Lower leg skin (tissue), 4 donors: ENCODE data around the gene ESPN. TPM values are rescaled to one million over a fixed set of nuclear protein-coding genes. Genes with fewer than 3 reads are reported as not detected.

Experiments
- DNase-seq, 2 donors: peaks; one replicate each; pipeline ENCODE4 v3.0.0-alpha.2; 2019; ENCODE audit warnings: low spot score in 2 of 2
- H3K4me3 ChIP-seq: fragments of 200-600 bp; sonication (generic); 2 replicates; pipeline ENCODE4 v1.5.1; 2017; ENCODE audit warnings: mild to moderate bottlenecking, low read depth; ENCODE audit not compliant: poor library complexity, severe bottlenecking
- CTCF ChIP-seq, 3 donors: fragments of 450-650 bp; IDR thresholded peaks; one replicate each; pipeline ENCODE4 v1.5.1; 2016; ENCODE audit warnings: antibody characterized with exemption in 3 of 3, mild to moderate bottlenecking in 3 of 3, moderate library complexity in 2 of 3
- POLR2A ChIP-seq, 2 donors: fragments of 450-650 bp; IDR thresholded peaks; one replicate each; pipeline ENCODE4 v1.6.1; 2016 to 2017; ENCODE audit warnings: antibody characterized with exemption in 2 of 2, mild to moderate bottlenecking in 1 of 2, moderate library complexity in 1 of 2
- WGBS, 2 donors: methylation state at CpG; one replicate each; pipeline ENCODE4 v1.1.5; 2018; 5-methylcytosine and 5-hydroxymethylcytosine counted together
- intact Hi-C: fragments of 100-400 bp; cut with DNase I; formaldehyde crosslinking; loops from one replicate; pipeline ENCODE4 v1.15.0; 2023; ENCODE audit warnings: low total_unique reads
- microRNA-seq, 2 donors: library from miRNA; unstranded; fragments of <30 nt; microRNA quantifications; one replicate each; pipeline ENCODE4, GENCODE V29; 2016; ENCODE audit warnings: borderline replicate concordance in 2 of 2, borderline number of aligned reads in 1 of 2
- total RNA-seq, 4 donors: library from RNA; depleted of rRNA; stranded (reverse); fragments of >200 nt; gene quantifications; one replicate each; pipeline ENCODE4 v1.1.0, GENCODE V29; 2016

Gene ESPN
- total RNA-seq, 4 donors from 2014 or later = 27.5 to 64.3 (median 30.3) TPM

- WGBS, 2 donors = 77 to 88% methylated on average over 17 to 18 of the region's 18 CpGs
- no peak for TF ChIP-seq CTCF (IDR thresholded peaks at IDR 0.05)
- no peak for TF ChIP-seq POLR2A (IDR thresholded peaks at IDR 0.05)
- no peak overlapping the region for H3K4me3 ChIP-seq
- DNase-seq = no peak
- intact Hi-C loops = no loop called here
These were observed 83.7 kb downstream of the ESPN start for GRCh38 chr1:6508154-6508815.

GRCh38 chr1:6508816-6509189 is 84.2 kb downstream of the ESPN start:
- WGBS, 2 donors = 88 to 89% methylated on average over 8 to 9 of the region's 11 CpGs
- TF ChIP-seq POLR2A (IDR thresholded peaks at IDR 0.05) (no peak), CTCF (IDR thresholded peaks at IDR 0.05) (no peak)
- intact Hi-C loops = no loop called here
- no peak for DNase-seq
- no peak overlapping the region for H3K4me3 ChIP-seq

GRCh38 chr1:6509220-6509918 is 84.8 kb downstream of the ESPN start:
- WGBS, 2 donors = 66 to 76% methylated on average over 18 to 20 of the region's 20 CpGs
- TF ChIP-seq POLR2A (IDR thresholded peaks at IDR 0.05) (no peak), CTCF (IDR thresholded peaks at IDR 0.05) (no peak)
- no peak for DNase-seq

GRCh38 chr1:6509919-6510291 is 85.3 kb downstream of the ESPN start:
- intact Hi-C loops = no loop called here
- 66 to 88% methylated on average over 3 to 8 of the region's 10 CpGs for WGBS, 2 donors
- H3K4me3 ChIP-seq = no peak overlapping the region
- TF ChIP-seq POLR2A (IDR thresholded peaks at IDR 0.05) (no peak), CTCF (IDR thresholded peaks at IDR 0.05) (no peak)
- DNase-seq = no peak

More at GRCh38 chr1:6509220-6509918, 84.8 kb downstream of the ESPN start:
- H3K4me3 ChIP-seq = no peak overlapping the region
- intact Hi-C loops = no loop called here

GRCh38 chr1:6510493-6510892 is 85.9 kb downstream of the ESPN start:
- intact Hi-C loops = no loop called here
- DNase-seq = no peak
- H3K4me3 ChIP-seq = no peak overlapping the region

More at GRCh38 chr1:6510493-6510892, 85.9 kb downstream of the ESPN start:
- 79 to 91% methylated on average over 6 of the region's 6 CpGs for WGBS, 2 donors
- TF ChIP-seq CTCF (IDR thresholded peaks at IDR 0.05) (no peak), POLR2A (IDR thresholded peaks at IDR 0.05) (no peak)

Small RNA genes within 50 kb of the gene (microRNA-seq; reads per million reads assigned to microRNA genes)
- gene MIR4252 = 0 reads per million in 2 donors

Other genes starting within 250 kb of the ESPN start
- under 1 TPM in 3 of 4 donors, not detected in 1; 0.04 to 0.27 (median 0.13) TPM for gene CHD5, start 244.5 kb upstream of the ESPN start, total RNA-seq
- 100 to 1,000 TPM; 122 to 216 (median 179) TPM for gene RPL22, start 225.2 kb upstream of the ESPN start, total RNA-seq
- 10 to 100 TPM in 1 of 4 donors, 1 to 10 TPM in 3; 5.0 to 10.4 (median 7.7) TPM for gene RNF207, start 218.7 kb upstream of the ESPN start, total RNA-seq
- 10 to 100 TPM; 37.7 to 73.9 (median 57.3) TPM for gene ICMT, start 188.8 kb upstream of the ESPN start, total RNA-seq
- gene HES3, start 180.6 kb upstream of the ESPN start, total RNA-seq = not detected
- gene GPR153, start 163.7 kb upstream of the ESPN start, total RNA-seq = 10 to 100 TPM in 2 of 4 donors, 1 to 10 TPM in 2; 6.2 to 17.3 (median 11.7) TPM
- 10 to 100 TPM; 21.1 to 27.7 (median 24.6) TPM for gene ACOT7, start 31.0 kb upstream of the ESPN start, total RNA-seq
- gene HES2, start 4.9 kb upstream of the ESPN start, total RNA-seq = 10 to 100 TPM; 15.4 to 47.7 (median 35.8) TPM
- gene TNFRSF25, start 41.4 kb downstream of the ESPN start, total RNA-seq = 100 to 1,000 TPM in 1 of 4 donors, 10 to 100 TPM in 3; 53.7 to 168 (median 75.7) TPM
- 100 to 1,000 TPM in 2 of 4 donors, 10 to 100 TPM in 2; 72.5 to 170 (median 99.8) TPM for gene PLEKHG5, start 66.9 kb downstream of the ESPN start, total RNA-seq
- gene NOL9, start 129.7 kb downstream of the ESPN start, total RNA-seq = 10 to 100 TPM; 13.1 to 35.9 (median 23.3) TPM
- under 1 TPM in 2 of 4 donors, not detected in 2; 0.27 to 0.39 TPM for gene TAS1R1, start 130.5 kb downstream of the ESPN start, total RNA-seq
- 10 to 100 TPM; 31.6 to 40.4 (median 34.8) TPM for gene ZBTB48, start 155.2 kb downstream of the ESPN start, total RNA-seq
- gene KLHL21, start 178.1 kb downstream of the ESPN start, total RNA-seq = 100 to 1,000 TPM in 3 of 4 donors, 10 to 100 TPM in 1; 89.6 to 147 (median 130) TPM
- gene PHF13, start 189.0 kb downstream of the ESPN start, total RNA-seq = 10 to 100 TPM; 18.4 to 26.7 (median 21.1) TPM
- 10 to 100 TPM; 20.1 to 26.9 (median 23.4) TPM for gene THAP3, start 200.1 kb downstream of the ESPN start, total RNA-seq